ENCODE results near the gene KRTAP20-2. TPM values are rescaled to one million over a fixed set of nuclear protein-coding genes. Genes with fewer than 3 reads are reported as not detected.

Gene KRTAP20-2
- total RNA-seq, 2 donors from 2014 or later, result not detected

GRCh38 chr21:30668776-30669175 is 33.8 kb downstream of the KRTAP20-2 start:
- intact Hi-C loops (cut with DNase I), result no loop called here
- no peak for ATAC-seq
- no peak for DNase-seq

- ATAC-seq (no peak), DNase-seq (no peak)
- intact Hi-C loops (cut with DNase I), result no loop called here
Measured at GRCh38 chr21:30672985-30673650, 38.1 kb downstream of the KRTAP20-2 start.

- intact Hi-C loops (cut with DNase I), result no loop called here
- ATAC-seq, result no peak
- no peak for DNase-seq
Measured at GRCh38 chr21:30674312-30674711, 39.3 kb downstream of the KRTAP20-2 start.

- ATAC-seq, result no peak
- DNase-seq, result no peak
- intact Hi-C loops (cut with DNase I), result no loop called here
Measured at GRCh38 chr21:30676737-30677136, 41.7 kb downstream of the KRTAP20-2 start.

GRCh38 chr21:30680586-30680985 is 45.6 kb downstream of the KRTAP20-2 start:
- no peak for ATAC-seq
- no peak for DNase-seq
- intact Hi-C loops (cut with DNase I), result no loop called here

- ATAC-seq (no peak), DNase-seq (no peak)
- intact Hi-C loops (cut with DNase I), result no loop called here
Measured at GRCh38 chr21:30684506-30684905, 49.5 kb downstream of the KRTAP20-2 start.

Other genes starting within 250 kb of the KRTAP20-2 start
- not detected for gene KRTAP13-1, start 239.2 kb upstream of the KRTAP20-2 start, total RNA-seq
- gene KRTAP13-3, start 209.3 kb upstream of the KRTAP20-2 start, total RNA-seq, result not detected
- not detected for gene KRTAP13-4, start 205.0 kb upstream of the KRTAP20-2 start, total RNA-seq
- gene KRTAP15-1, start 194.9 kb upstream of the KRTAP20-2 start, total RNA-seq, result not detected
- not detected for gene KRTAP19-1, start 154.8 kb upstream of the KRTAP20-2 start, total RNA-seq
- gene KRTAP19-2, start 147.8 kb upstream of the KRTAP20-2 start, total RNA-seq, result not detected
- gene KRTAP19-3, start 143.2 kb upstream of the KRTAP20-2 start, total RNA-seq, result not detected
- not detected for gene KRTAP19-4, start 138.0 kb upstream of the KRTAP20-2 start, total RNA-seq
- not detected for gene KRTAP19-5, start 133.1 kb upstream of the KRTAP20-2 start, total RNA-seq
- gene KRTAP19-6, start 93.3 kb upstream of the KRTAP20-2 start, total RNA-seq, result not detected
- gene KRTAP19-7, start 73.9 kb upstream of the KRTAP20-2 start, total RNA-seq, result not detected
- gene KRTAP22-2, start 44.8 kb upstream of the KRTAP20-2 start, total RNA-seq, result not detected
- gene KRTAP6-3, start 42.8 kb upstream of the KRTAP20-2 start, total RNA-seq, result not detected
- not detected for gene KRTAP6-2, start 36.3 kb upstream of the KRTAP20-2 start, total RNA-seq
- gene KRTAP22-1, start 34.1 kb upstream of the KRTAP20-2 start, total RNA-seq, result not detected
- gene KRTAP6-1, start 21.3 kb upstream of the KRTAP20-2 start, total RNA-seq, result not detected
- gene KRTAP20-1, start 18.8 kb upstream of the KRTAP20-2 start, total RNA-seq, result not detected
- not detected for gene KRTAP20-4, start 14.6 kb upstream of the KRTAP20-2 start, total RNA-seq
- not detected for gene KRTAP20-3, start 7.7 kb downstream of the KRTAP20-2 start, total RNA-seq
- not detected for gene KRTAP21-3, start 83.6 kb downstream of the KRTAP20-2 start, total RNA-seq
- not detected for gene KRTAP21-2, start 112.1 kb downstream of the KRTAP20-2 start, total RNA-seq
- not detected for gene KRTAP21-1, start 120.2 kb downstream of the KRTAP20-2 start, total RNA-seq
- not detected for gene KRTAP8-1, start 178.1 kb downstream of the KRTAP20-2 start, total RNA-seq
- gene KRTAP7-1, start 194.6 kb downstream of the KRTAP20-2 start, total RNA-seq, result not detected
- not detected for gene KRTAP11-1, start 246.4 kb downstream of the KRTAP20-2 start, total RNA-seq

All from left cardiac atrium (tissue), 4 donors.